Measurements from ENCODE around the gene FAAP20. TPM values are rescaled to one million over a fixed set of nuclear protein-coding genes. Genes with fewer than 3 reads are reported as not detected.
"Not testable (repeated sequence)": the region's sequence is repeated elsewhere in the genome, so short reads cannot be mapped to it uniquely, and the experiment has no call there.

FAAP20 gene
- total RNA-seq, 1 donor from 2014 or later, result 74.2 TPM

- DNase-seq (ENCODE audit: low spot score), result no peak
These were observed 35.4 kb downstream of the FAAP20 start for GRCh38 chr1:2159124-2159523.

GRCh38 chr1:2158272-2158671 lies 36.3 kb downstream of the FAAP20 start:
- DNase-seq (ENCODE audit: low spot score), result no peak

DNA sequence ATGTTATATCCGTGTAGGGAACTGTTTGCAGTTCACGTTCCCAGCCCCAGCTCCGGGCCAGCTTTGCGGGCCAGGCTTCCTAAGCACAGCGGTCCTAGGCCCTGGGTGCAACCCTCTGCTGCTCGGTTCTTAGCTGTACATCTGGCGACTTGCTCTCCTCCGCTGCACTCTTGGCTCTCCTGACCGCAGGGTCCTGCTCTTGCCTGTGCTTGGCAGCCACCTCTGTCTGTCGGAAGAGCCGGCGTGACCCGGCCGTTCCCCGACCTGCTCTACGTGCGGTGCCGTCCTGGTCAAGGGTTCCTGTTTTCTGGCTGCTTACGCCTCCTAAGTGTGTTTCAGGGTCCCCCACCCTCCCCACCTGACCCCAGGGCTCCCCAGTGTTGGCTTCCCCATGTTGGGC lies 36.7 kb downstream of the FAAP20 start:
- no peak for DNase-seq (ENCODE audit: low spot score)

- DNase-seq (ENCODE audit: low spot score), result no peak
These were observed 37.7 kb downstream of the FAAP20 start for GRCh38 chr1:2156866-2157265.

- DNase-seq (ENCODE audit: low spot score), result no peak
These were observed 38.8 kb downstream of the FAAP20 start for GRCh38 chr1:2155788-2156187.

- DNase-seq (ENCODE audit: low spot score), result no peak
These were observed 39.4 kb downstream of the FAAP20 start for GRCh38 chr1:2155147-2155598.

DNA sequence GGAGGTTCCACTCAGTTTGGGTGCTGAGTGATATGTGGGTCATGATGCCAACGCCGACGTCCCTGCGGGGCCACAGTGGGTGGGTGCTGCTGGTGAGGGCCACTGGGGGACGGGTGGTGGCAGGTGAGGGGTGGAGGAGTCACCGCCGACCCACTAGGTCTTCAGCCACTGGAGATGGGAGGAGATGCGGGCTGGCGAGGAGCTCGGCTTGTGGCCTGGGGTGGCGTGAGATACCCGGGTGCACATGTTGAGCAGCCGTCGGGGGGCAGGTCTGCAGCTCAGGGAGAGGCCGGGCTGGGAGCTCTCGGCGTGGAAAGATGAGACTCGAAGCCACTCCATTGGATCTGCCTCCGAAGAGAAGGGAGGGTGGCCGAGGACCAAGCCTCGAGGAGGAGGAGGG lies 40.5 kb downstream of the FAAP20 start:
- no peak for DNase-seq (ENCODE audit: low spot score)

DNA sequence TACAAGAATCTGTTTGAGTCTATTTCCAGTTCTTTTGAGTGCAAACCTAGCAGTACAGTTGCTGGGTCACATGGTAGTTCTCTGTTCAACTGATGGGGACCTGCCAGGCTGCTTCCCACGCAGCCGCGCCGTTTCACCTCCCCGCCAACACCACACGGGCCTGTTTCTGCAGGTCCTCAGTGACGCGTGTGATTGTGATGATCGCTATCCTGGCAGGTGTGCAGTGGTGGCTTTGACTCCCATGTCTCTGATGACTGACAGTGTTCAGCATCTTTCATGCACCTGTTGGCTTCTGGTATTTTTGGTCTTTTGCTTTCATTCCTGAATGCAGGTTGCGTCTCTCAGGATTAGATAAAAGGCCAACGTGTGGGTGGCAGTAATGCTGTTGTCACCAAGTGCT lies 41.6 kb downstream of the FAAP20 start:
- DNase-seq (ENCODE audit: low spot score), result no peak

DNA sequence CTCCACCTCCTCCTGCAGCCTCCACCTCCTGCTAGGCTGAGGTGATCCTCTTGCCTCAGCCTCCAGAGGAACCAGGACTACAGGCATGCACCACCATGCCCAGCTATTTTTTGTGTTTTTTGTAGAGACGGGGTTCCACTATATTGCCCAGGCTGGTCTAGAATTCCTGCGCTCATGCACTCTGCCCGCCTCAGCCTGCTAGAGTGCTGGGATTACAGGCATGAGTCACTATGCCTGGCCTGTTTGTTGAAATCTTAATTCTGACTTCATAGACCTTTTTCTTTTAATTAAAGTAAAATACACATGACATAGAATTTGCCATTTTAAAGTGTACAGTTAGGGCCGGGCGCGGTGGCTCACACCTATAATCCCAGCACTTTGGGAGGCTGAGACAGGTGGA lies 42.7 kb downstream of the FAAP20 start:
- DNase-seq (ENCODE audit: low spot score), result no peak

DNA sequence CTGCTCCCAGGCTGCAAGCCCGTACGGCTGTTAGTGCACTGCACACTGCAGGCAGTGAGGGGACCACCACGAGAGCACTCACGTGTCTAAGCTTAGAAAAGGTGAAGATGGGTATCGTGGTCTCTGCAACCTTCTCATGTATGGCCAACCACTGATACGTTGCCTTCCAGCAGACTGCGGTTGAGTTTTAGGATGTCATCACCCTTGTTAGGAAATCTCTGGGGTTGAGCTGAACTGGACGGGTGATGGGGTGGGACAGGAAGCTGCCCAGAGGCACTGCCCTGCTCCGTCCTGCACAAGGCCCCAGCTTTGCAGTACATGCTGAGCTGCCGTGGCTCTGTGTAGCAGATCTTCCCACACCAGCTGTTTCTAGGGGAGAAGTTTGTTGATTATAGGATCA lies 43.3 kb downstream of the FAAP20 start:
- DNase-seq (ENCODE audit: low spot score), result no peak

DNA sequence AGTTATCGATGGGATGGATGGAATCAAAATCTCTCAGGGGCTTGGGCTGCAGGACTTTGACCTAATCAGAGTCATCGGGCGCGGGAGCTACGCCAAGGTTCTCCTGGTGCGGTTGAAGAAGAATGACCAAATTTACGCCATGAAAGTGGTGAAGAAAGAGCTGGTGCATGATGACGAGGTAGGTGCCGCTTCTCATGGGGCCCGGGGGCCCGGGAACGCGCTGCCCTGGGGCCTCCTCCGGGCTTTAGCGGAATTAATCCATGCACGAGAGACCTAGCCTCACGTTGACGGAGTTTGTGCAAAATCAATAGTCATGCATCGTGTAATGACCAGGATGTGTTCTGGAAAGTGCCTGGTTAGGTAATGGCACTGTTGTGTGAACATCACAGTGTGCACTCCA lies 43.8 kb downstream of the FAAP20 start:
- DNase-seq (ENCODE audit: low spot score), result no peak

DNA sequence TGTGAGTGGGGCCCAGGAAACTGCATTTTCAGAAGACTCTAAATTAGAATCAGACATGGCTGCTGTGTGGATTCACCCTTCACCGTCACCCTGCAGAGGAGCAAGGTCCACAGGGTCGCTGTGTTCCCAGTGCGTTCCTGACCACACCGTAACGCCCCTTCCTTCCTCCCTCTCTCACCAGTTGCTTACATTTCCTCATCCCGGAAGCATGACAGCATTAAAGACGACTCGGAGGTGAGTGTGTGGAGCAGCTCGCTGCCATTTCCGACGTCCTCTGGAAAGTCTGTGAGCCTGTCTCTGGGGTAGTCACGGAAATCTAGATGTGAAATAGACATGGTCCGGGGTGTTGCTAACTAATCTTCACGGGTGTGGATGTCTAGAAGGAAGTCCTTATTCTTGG lies 45.9 kb downstream of the FAAP20 start:
- DNase-seq (ENCODE audit: low spot score), result no peak

DNA sequence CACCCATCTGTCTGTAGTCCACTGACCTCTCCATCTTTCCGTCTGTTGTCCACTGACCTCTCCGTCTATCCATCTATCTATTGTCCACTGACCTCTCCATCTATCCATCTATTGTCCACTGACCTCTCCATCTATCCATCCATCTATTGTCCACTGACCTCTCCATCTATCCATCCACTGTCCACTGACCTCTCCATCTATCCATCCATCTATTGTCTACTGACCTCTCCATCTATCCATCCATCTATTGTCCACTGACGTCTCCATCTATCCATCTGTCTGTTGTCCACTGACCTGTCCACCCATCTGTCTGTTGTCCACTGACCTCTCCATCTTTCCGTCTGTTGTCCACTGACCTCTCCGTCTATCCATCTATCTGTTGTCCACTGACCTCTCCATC lies 46.7 kb downstream of the FAAP20 start:
- not testable (repeated sequence) for DNase-seq (ENCODE audit: low spot score)

GRCh38 chr1:2146836-2147517 lies 47.6 kb downstream of the FAAP20 start:
- no peak for DNase-seq (ENCODE audit: low spot score)

DNA sequence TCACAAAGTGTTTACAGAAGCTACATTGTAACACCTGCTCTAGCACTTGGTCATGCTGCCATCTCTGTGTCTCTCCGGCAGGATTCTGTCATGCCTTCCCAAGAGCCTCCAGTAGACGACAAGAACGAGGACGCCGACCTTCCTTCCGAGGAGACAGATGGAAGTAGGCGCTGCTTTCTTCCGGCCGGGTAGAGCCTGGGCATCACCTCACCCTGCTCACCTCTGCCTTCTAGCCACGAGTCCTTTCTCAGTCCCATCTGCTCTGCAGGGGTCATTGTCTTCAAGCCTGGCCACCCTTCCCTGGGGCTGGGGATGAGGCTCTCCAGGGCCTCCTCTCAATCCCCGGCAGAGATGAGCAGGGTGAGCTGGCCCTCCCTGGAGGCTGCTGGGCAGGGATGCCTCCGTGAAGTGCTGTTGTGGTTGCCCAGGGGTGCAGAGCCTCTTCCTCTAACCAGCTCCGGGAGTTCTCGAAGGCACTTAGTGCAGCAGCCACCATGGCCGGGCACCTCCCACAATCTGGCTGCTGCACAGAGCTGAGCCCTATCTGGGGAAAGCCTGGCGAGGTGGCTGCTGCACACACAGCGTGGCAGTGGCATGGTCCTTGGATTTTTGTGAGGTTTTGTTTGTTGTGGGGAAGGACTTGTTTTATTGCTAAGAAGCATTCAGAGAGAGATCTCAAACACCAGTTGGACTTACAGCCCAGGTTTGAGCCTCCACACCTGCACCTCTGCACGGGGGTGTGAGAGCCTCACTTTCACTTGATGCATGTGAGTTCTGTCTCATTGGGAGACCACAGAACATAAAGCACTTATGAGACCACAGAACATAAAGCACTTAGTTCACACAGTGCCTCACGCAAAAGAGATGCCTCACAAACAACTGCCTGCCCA lies 48.4 kb downstream of the FAAP20 start:
- no peak for DNase-seq (ENCODE audit: low spot score)

DNA sequence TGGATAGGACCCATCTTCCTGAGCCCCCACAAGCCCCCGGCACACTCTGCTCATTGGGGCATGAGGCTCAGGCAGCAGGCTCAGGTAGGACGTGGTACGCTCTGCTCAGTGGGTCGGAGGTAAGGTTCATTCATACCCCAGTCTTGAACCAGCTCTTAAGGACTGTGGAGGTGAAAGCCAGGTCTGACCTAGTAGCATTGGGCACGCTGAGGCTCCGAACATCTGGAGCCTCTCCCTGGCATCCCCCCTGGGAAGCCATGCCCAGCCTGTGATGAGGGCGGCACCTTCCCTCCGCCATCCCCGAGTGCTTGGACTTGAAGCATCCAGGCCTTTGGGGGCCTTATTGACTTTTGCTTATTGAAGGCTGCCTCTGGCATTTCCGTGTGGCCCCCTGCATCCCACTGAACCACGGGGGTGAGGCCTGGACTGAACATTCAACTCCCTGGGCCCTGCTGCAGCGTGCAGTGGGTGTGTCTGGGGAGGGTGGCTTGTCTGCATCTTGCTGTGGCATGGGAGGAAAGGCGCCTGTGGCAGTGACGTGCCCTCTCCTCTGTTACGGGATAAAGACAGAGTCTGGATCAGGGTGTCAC lies 50.0 kb downstream of the FAAP20 start:
- no peak for DNase-seq (ENCODE audit: low spot score)

DNA sequence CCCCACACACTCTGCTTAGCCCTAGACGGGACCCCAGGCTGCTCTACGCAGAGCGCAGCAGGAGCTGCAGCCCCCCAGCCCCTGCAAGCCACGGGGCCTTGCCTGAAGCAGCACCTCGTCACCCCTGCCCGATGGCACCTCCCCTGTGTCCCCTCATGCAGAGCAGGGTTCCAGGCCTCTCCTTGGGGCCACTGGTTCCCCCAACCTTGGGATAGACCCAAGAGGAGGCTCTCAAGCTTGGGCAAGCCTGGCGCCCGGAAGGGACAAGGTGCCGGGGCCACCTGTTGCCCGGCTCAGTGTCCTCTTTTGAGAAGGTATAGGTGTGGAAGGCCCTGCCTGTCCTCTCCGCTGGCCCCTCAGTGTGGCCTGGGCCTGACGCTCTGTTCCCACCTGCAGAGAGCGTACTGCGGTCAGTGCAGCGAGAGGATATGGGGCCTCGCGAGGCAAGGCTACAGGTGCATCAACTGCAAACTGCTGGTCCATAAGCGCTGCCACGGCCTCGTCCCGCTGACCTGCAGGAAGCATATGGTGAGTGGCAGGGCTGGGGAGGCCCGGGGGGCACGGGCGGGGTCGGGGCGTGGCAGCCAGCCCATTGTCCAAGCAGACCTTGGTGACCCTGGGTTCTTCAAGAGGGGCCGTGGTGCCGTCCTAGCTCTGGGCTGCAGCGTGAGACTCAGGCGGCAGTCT lies 50.6 kb downstream of the FAAP20 start:
- no peak for DNase-seq (ENCODE audit: low spot score)

DNA sequence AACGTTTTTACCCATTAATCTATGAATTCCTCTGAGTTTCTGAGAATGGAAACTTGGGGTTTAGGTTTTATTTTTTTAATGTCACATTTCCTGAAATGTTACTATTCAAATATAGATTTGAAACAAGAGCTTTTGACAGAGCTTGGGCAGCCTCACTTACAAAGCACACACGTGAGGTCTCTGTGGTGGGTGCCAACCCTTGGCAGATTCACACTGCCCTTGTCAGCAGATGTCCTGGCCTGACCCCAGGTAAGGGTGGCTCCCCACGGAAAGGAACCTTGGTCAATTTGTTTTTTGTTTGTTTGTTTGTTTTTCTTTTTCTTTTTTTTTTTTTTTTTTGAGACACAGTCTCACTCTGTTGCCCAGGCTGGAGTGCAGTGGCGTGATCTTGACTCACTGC lies 53.5 kb downstream of the FAAP20 start:
- DNase-seq (ENCODE audit: low spot score), result no peak
